NCI-H2081 (cell line): Measurements from ENCODE around the gene NUDCD2.
"Not testable (repeated sequence)": the region's sequence is repeated elsewhere in the genome, so short reads cannot be mapped to it uniquely, and the experiment has no call there.

Experiments
- DNase-seq, 2 experiments: peaks; one replicate each; lab custom pipeline; 2025; lab: John Stamatoyannopoulos, UW

NUDCD2 gene

DNA sequence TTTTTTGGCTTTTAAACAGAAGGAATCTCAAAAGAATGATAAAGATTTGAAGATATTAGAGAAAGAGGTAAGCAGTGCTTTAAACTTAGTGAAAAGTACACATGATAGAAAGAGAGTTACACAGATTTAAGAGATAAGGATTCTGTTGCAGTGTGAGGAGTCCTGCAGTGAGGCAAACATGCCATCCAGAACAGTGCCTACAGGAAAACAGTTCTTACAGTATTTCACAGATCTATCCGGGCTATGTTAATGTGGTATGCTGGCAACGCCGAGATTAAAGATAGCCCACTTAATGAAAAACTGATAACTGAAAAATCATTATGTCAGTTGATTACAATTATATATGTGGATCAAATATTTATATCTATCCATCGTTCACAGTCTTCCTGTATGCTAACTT, 7.8 kb upstream of the NUDCD2 start:
- no peak for DNase-seq

DNA sequence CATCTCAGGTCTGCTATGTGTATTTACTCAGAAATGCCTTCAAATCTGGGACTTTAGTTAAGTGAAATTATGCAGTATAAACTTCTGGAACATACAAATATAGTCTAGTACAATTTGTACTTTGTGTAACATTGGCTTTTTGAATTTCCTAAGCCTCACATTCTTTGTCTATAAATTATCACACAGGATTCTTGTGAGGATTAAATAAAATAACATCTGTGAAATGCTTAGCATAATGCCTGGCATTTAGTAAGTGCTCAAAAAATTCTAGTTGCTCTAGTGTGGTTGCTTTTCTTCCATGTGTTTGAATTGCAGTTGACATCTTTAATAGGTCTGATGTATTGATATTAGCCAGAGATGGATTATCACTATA, 3.1 kb upstream of the NUDCD2 start:
- DNase-seq, result no peak

DNA sequence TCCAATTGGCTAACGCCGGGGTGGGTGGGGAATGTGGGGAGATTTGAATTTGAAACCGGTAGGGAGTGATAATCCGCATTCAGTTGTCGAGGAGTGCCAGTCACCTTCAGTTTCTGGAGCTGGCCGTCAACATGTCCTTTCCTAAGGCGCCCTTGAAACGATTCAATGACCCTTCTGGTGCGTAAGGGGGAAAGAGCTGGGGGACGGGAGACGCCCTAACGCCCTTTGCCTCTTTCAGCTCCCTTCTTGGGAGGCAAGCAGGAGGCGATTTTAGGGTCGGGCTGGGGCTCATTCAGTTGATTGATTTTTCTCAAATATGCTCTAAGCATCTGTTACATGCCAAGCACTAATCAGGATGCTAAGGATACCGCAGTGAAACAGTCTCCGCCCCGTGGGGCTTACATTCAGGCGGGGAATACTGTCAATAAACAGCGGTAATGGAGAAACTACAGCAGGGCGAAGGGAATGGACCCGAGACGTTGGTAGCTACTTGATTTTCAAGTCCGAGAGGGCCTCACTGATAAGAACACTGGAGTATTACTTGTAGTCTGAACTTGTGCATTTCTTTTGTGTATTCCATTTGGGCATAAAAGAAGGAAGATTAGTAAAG, 765 bp upstream of the NUDCD2 start, which contains the start of gene HMMR:
Gene HMMR, plus strand, starts transcription at position 71 of the 610 bp plus-strand sequence. Its CDS starts 61 bp downstream, at position 132.
- DNase-seq, result peak; percentile 57 to 75

DNA sequence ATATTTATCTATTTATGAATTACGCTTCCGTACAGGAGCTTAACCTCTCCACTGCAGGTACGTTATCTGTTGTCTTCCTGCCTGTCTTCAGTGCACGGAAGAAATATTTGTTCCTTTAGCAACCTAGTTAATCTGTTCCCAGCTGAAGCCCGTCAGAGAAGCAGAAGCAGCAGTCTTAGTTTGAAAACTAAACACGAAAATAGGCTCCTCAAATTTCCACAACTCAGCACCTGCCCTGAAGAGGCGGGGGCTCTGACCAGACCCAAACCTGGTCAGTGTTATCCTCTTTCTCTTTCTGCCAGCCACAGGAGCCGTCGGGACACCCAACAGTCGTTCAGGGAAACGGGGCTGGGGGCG, 462 bp downstream of the NUDCD2 start:
- no peak for DNase-seq

DNA sequence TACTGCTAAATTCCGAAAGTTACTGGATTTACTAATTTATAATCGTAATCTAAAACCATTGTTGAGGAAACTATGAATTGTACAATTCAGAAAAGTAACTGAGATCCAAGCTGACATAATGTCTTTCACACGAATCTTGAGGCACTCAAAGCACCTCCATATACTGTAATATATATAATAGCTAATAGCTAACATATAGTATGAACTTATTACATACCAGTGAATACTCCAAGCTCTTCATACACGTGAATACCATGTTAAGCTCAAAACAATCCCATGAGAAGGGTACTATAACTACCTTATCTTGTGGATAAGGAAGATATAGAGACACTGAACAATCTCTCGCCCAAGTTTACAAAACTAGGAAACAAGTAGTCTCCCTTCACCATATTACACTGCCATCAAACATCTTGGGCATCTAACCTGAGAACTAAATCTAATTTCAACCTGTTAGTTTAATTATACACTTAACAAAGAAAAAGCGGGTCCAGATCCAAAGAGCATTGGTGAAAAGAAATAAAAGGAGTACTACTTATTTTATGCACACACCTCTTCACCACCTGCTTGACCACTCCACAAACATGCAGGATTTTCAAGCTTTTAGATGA, 1.0 kb downstream of the NUDCD2 start:
- no peak for DNase-seq

DNA sequence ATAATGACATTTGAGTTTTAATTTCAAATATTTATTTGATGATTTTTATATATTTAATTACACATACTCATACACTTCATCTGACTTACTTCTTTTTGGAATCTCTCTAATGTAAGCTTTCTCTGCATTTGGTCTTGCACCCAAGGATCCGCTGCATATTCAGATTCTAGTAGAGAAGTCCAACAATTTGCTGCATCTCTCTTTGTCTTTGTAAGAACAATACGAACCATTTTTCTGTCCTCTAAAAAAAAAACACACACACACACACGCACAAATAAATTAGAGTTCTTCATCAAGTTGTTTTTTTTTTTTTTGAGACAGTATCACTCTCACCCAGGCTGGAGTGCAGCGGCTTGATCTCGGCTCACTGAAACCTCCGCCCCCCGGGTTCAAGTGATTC, 3.1 kb downstream of the NUDCD2 start:
- DNase-seq, result no peak

DNA sequence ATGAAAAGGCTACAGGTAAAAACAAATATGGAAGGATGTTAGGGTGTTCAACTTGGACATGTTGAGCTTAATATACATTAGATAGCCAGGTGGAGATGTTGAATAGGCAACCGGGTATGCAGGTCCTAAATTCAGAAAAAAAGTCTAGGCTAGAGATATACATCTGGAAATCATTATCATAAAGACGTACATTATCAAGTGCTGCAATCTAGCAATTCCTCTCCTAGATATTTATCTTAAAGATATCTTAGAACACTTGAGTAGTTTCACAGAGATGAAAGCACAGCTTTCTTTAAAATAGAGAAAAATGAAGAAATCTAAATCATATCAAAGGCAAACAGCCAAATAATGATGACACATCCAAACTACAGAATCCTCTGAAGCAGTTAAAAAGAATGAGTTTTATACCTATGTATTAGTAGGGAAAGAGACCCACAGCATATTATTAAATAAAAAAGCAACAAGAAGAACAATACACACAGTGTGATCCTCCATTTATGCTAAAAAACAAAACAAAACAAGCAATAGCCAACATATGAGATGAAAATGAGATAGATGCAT, 3.8 kb downstream of the NUDCD2 start:
- DNase-seq, result no peak

DNA sequence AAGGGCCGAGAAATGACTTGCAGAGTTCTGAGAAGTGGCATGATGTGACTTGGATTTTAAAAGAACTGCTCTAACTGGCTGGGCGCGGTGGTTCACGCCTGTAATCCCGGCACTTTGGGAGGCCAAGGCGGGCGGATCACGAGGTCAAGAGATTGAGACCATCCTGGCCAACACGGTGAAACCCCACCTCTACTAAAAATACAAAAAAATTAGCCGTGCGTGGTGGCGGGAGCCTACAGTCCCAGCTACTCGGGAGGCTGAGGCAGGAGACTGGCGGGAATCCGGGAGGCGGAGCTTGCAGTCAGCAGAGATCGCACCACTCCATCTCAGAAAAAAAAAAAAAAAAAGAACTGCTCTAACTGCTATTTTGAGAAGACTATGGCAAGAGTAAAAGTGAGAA, 4.5 kb downstream of the NUDCD2 start:
- DNase-seq, result not testable (repeated sequence)

DNA sequence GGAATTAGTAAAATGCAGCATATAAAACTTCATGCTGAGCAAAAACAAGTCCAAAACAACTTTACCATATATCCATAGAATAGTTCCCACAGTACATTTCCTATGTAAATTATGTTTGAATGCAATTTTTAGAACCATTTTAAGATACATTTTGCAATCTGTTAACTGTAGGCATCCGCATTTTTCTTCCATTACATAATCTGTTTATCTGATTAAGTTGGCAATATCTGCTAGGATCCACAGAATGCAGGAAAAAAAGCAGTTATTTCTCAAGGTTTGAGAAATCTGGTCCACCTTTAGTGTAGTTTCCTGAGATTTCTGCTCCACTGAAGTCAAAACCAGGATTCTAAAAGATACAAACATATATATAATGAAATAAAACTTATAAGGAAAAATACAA, 6.2 kb downstream of the NUDCD2 start:
- no peak for DNase-seq

DNA sequence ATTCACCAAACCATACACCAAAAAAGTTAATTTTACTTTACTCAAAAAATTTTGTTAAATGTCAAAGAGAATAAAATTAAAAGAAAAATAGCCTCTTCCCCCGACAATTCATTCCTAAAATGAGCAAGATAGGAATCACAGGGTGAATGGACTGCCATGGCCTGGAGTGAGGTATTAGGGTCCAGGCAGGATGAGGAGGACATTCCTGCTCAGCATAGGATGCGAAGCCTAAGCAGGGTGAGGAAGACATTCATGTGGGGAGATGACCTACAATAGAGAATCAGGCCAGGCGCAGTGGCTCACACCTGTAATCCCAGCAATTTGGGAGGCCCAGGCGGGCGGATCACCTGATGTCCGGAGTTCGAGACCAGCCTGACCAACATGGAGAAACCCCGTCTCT, 8.4 kb downstream of the NUDCD2 start:
- no peak for DNase-seq

DNA sequence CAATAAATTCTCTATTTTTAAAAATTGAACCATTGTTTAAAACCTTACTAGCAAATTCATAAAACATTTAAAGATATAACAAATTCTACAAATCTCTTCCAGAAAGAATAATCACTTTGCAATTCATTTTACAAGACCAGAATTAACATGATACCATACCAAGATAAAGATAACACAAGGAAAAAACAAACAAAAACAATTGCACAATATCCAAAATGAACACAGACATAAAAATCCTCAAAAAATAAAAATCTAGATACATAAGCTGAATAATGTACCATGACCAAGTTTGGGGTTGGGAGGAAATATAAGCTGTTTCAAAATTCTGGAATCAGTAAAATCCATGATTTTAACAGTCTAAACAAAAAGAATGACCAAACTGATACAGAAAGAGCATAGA, 11.4 kb downstream of the NUDCD2 start:
- no peak for DNase-seq

DNA sequence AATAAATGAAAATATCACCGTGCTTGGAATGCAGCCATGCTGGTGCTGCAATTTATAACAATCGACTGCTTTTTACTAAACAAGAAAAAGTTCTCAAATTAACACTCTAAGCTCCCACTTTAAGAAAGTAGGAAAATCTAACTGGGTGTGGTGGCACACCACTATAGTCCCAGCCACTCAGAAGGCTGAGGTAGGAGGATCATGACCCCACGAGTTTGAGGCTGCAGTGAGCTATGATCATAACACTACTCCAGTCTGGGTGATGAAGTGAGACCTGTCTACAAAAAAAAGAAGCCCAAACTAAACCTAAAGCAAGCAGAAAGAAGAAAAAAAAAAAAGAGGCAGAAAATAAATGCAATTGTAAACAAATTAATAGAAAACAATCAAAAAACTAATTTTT, 12.0 kb downstream of the NUDCD2 start:
- no peak for DNase-seq

DNA sequence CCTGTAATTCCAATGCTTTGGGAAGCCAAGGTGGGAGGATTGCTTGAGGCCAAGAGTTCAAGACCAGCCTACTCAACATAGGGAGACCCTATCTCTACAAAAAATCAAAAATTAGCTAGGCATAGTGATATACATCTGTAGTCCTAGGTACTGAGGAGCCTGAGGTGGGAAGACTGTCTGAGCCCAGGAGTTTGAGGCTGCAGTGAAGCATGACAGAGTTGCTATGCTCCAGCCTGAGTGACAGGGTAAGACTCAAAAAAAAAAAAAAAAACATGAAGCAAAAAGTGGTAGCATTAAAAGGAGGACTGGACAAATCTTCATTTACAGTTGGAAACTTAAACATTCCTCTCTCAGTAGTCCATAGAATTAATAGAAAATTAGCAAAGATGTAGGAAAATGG, 12.7 kb downstream of the NUDCD2 start:
- no peak for DNase-seq

DNA sequence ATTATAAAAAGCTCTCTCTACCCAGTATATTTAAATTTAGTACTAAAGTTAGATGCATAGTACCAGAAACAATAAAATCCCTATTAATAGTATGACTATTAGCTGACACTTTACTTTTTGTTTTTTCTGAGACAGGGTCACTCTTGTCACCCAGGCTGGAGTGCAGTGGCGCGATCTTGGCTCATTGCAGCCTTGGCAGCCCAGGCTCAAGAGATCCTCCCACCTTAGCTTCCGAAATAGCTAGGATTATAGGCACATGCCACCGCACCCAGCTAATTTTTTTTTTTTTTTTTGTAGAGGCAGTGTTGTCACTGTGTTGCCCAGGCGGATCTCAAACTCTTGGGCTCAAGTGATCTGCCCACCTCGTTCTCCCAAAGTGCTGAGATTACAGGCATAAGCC, 14.6 kb downstream of the NUDCD2 start:
- DNase-seq, result no peak

DNA sequence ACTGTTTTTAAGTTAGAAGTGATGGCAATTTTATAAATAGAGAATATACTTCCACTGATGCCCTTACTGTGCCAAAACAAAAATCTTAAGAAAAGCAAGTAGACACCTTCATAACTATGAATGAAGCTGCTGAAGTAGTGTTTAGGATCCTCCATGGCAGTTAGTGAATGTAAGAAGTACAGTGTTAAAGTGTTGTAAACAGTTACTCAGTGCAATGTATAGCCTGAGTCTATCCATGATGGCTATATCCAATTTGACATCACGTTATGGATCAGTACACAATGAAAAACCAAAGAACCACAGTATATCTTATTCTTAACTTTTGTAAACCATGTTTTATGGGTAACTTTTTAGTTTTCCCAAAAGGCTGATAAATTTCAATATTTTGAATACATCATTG, 15.4 kb downstream of the NUDCD2 start:
- no peak for DNase-seq

DNA sequence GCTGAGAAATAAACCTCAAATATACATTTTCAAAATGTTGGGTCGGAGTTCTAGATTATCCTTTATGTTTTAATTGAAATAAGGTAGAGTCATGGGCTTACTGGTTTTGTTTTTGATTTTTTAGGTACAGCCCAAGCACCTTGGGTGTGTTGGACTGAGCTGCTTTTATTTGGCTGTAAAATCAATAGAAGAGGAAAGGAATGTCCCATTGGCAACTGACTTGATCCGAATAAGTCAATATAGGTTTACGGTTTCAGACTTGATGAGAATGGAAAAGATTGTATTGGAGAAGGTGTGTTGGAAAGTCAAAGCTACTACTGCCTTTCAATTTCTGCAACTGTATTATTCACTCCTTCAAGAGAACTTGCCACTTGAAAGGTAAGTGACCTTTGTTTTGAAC, 18.9 kb downstream of the NUDCD2 start:
- no peak for DNase-seq

DNA sequence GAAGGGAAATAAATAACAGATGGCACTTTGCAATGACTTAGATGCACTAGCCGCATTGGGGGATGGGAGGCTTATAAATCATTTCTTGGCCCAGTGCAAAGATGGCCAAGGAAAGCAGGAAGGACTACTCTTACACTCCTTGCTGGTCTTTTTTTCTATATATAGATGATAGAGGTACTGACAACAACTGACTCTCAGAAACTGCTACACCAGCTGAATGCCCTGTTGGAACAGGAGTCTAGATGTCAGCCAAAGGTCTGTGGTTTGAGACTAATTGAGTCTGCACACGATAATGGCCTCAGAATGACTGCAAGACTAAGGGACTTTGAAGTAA, 20.8 kb downstream of the NUDCD2 start:
- peak in 1 of 2 experiments; percentile 13 for DNase-seq

DNA sequence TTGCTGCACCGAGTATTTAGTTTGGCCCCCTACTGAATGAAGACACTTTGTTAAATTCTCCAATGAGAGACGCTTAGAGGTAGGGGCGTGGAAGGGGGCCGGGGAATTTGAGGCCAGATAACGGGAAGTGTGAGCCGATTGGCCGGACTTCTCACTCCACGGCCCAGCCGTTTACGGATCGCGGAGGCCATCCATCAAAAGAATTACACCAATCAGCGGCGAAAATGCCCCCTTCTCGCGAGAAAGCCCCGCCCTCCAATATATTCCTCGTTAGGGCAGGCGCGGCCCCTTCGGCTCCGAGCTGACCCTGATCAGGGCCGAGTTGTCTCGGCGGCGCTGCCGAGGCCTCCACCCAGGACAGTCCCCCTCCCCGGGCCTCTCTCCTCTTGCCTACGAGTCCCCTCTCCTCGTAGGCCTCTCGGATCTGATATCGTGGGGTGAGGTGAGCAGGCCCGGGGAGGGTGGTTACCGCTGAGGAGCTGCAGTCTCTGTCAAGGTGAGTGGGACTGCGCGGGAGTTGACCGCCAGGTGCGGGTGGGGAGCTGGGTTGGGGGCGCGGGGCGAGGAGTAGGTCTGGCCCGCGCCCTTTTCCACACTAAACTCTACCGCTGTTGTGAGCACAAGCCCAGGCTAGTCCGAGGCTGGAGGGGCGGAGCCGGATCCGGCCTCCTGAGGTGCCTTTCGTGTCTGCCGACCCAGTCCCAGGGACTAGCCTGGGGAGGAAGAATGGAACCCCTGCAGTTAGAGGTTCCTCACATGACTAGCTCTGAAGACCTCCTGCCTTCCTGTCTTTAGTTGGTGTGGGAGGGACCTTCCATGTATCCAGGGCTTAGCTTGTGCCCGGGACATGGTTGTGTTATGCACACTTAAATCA, 22.4 kb downstream of the NUDCD2 start, which contains the start of gene CCNG1:
Gene CCNG1, plus strand, starts transcription at position 287 of the 874 bp plus-strand sequence. CDS start 1,662 bp downstream, outside the sequence.
- DNase-seq, result peak; percentile 97 to 98

DNA sequence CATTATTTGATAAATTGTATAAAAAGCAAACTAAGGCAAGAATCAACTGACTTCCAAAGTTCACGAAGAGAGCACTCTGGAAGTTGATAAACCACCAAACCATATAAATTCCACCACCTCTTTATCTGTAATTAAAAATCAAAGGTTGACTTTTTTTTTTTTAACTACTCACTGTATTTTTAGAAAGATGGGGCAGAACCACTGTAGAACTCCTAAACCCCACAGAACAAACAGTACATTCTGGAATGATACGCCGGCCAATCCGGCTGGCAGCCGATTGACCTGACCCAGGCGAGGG, 22.9 kb downstream of the NUDCD2 start:
- no peak for DNase-seq

DNA sequence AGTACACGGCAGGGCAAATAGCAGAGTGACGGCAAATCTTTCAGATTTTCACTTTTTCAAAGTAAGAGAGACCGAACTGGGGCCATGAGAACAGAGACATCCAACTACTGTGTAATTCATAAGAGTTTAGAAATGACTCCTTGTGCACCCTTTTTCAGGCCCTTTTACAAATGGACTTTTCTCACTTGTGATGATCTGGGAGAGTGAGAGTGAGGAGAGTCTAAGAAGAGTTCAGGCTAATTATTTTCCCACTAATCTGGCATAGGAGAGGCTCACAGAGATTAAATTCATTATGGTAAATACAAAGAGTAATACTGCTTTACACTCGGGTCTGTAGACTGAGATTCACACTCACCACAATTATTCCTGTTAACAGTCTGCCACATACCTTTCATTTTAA, 23.4 kb downstream of the NUDCD2 start:
- DNase-seq, result no peak

DNA sequence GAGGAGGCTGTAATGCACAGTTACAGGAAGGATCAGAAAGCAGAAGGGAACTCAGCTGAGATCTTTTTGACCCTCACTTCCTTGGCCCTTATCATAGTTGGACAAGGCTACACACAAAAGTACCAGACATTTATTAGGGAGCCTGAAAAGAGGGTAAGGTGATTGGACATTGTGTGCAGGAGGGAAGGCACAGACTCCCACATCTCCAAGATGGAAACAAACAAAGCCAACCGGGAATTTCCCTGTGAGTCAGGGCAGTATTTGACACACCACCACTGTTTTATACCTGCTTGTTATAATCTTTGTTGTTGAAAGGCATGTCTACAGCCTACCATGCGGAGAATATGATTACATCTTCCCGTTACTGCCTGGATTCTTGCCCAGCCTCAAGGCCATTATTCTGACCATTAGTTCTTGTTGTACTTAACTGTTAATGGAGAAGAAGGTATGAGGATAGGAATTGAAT, 25.5 kb downstream of the NUDCD2 start:
- DNase-seq, result peak in 1 of 2 experiments; percentile 9

DNA sequence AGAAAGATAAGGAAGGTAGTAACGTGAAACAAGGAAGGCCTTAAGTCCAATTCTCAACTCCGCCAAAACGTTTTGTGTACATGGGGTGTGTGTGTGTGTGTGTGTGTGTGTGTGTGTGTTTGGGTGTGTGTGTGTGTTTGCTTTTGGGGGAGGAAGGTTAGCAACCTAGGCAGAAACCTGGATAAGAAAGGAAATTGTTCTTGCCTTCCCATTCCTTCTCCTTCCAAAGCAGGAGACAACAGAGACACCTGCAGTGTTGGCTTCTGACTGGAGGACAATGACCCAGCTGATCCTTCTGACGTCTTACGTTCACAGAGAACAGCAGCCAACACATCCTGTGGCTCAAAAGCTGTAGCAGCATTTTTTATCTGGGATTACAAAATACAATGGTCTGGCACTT, 26.6 kb downstream of the NUDCD2 start:
- DNase-seq, result no peak

DNA sequence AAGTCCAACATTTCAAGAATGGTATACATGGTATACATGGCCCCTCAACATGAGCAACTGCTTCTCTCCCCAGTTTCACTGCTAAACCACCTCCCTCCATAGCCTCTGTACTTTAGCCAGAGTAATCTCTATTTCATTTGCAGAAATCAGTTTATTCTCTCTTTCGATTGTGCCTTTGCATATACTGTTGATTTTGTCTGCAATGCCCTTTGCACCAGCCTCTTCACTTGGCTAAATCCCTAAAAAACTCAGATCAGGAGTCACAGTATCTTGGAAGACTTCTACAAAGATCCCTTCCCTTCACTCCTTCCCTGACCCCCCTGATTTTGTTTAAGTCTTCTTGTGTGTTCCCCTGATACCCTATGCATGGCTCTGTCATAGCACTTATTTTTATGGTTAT, 27.4 kb downstream of the NUDCD2 start:
- no peak for DNase-seq
